Smooth muscle cell of the brain vasculature (primary cell): ENCODE measurements around the gene KCTD15.

Experiments used
- DNase-seq: peaks from one replicate; pipeline ENCODE4 v3.0.0-alpha.2; 2012; ENCODE audit warnings: low read depth, low spot score

The KCTD15 gene

GRCh38 chr19:33796164-33796875 lies at the start of gene KCTD15:
KCTD15 (plus strand) TSS chr19:33796870; CDS start chr19:33800455, 3,585 bp downstream.
- no peak for DNase-seq

- no peak for DNase-seq
Observed at GRCh38 chr19:33747273-33747672, 49.4 kb upstream of the KCTD15 start.

- no peak for DNase-seq
Observed at GRCh38 chr19:33748231-33748630, 48.4 kb upstream of the KCTD15 start.

- no peak for DNase-seq
Observed at GRCh38 chr19:33749016-33749415, 47.7 kb upstream of the KCTD15 start.

- no peak for DNase-seq
Observed at GRCh38 chr19:33749619-33750175, 47.0 kb upstream of the KCTD15 start.

- DNase-seq, result no peak
Observed at GRCh38 chr19:33750587-33751435, 45.9 kb upstream of the KCTD15 start.

GRCh38 chr19:33751436-33751770 lies 45.3 kb upstream of the KCTD15 start:
- DNase-seq, result no peak

- DNase-seq, result no peak
Observed at GRCh38 chr19:33752018-33752800, 44.5 kb upstream of the KCTD15 start.

GRCh38 chr19:33752945-33753344 lies 43.7 kb upstream of the KCTD15 start:
- DNase-seq, result no peak

GRCh38 chr19:33754361-33754760 lies 42.3 kb upstream of the KCTD15 start:
- DNase-seq, result no peak

- DNase-seq, result no peak
Observed at GRCh38 chr19:33755099-33756035, 41.3 kb upstream of the KCTD15 start.

- DNase-seq, result no peak
Observed at GRCh38 chr19:33756177-33756576, 40.5 kb upstream of the KCTD15 start.

- DNase-seq, result no peak
Observed at GRCh38 chr19:33758541-33759013, 38.1 kb upstream of the KCTD15 start.

- DNase-seq, result no peak
Observed at GRCh38 chr19:33759356-33759755, 37.3 kb upstream of the KCTD15 start.

GRCh38 chr19:33763633-33764371 lies 32.9 kb upstream of the KCTD15 start:
- DNase-seq, result no peak

- DNase-seq, result no peak
Observed at GRCh38 chr19:33766623-33767022, 30.0 kb upstream of the KCTD15 start.

GRCh38 chr19:33767898-33768413 lies 28.7 kb upstream of the KCTD15 start:
- no peak for DNase-seq

- DNase-seq, result no peak
Observed at GRCh38 chr19:33769208-33769607, 27.5 kb upstream of the KCTD15 start.

GRCh38 chr19:33770107-33770506 lies 26.6 kb upstream of the KCTD15 start:
- no peak for DNase-seq
